Ectodermal cell (in vitro differentiated cells): ENCODE measurements around the gene EYS.

Source experiments
- H3K27ac ChIP-seq: 2 replicates; pipeline ENCODE4 v1.7.0; 2013; ENCODE audit warnings: mild to moderate bottlenecking, low read depth, low read length; ENCODE audit not compliant: insufficient read depth, poor library complexity, severe bottlenecking
- H3K27me3 ChIP-seq: 2 replicates; pipeline ENCODE4 v1.7.0; 2013; ENCODE audit warnings: mild to moderate bottlenecking, low read length; ENCODE audit not compliant: insufficient read depth, control insufficient read depth, poor library complexity, severe bottlenecking
- H3K36me3 ChIP-seq: one replicate; pipeline ENCODE4 v1.7.0; 2013; ENCODE audit warnings: low read length; ENCODE audit not compliant: control insufficient read depth, insufficient read depth
- H3K4me1 ChIP-seq: one replicate; pipeline ENCODE4 v1.7.0; 2013; ENCODE audit warnings: low read length; ENCODE audit not compliant: control insufficient read depth, insufficient read depth
- H3K4me3 ChIP-seq: 2 replicates; pipeline ENCODE4 v1.7.0; 2013; ENCODE audit warnings: low read depth, low read length, control low read depth; ENCODE audit not compliant: insufficient read depth
- H3K9me3 ChIP-seq: 2 replicates; pipeline ENCODE4 v1.7.0; 2013; ENCODE audit warnings: mild to moderate bottlenecking, low read length, moderate library complexity; ENCODE audit not compliant: control insufficient read depth
- WGBS, 2 experiments: methylation state at CpG; one replicate each; pipeline ENCODE4 v1.1.7; 2013; ENCODE audit warnings: missing lambda C conversion rate in 2 of 2; 5-methylcytosine and 5-hydroxymethylcytosine counted together

Gene EYS

GRCh38 chr6:63671098-63671754 is 2035.8 kb downstream of the EYS start:
- Histone ChIP-seq H3K27me3 (no peaks in the 10 kb centered on the region), H3K36me3 (no peaks in the 10 kb centered on the region), H3K4me1 (no peaks in the 10 kb centered on the region), H3K9me3 (no peaks in the 10 kb centered on the region), H3K4me3 (no peak overlapping the region), H3K27ac (no peak overlapping the region)
- 95 to 98% methylated on average over 3 to 5 of the region's 6 CpGs for WGBS, 2 experiments
